Right cardiac atrium (tissue), 5 donors: ENCODE measurements around the gene MFRP. TPM values are rescaled to one million over a fixed set of nuclear protein-coding genes. Genes with fewer than 3 reads are reported as not detected.

Experiments used
- ATAC-seq, 2 donors: fragments of 200-7000 bp; cut with Tn5 transposase; one replicate each; pipeline versions ENCODE4 v1.8.0 to v1.9.1; 2020; ENCODE audit warnings: moderate library complexity in 2 of 2, mild to moderate bottlenecking in 1 of 2
- DNase-seq, 3 donors: peaks; one replicate each; pipeline ENCODE4 v3.0.0-alpha.2; 2020
- H3K27ac ChIP-seq: one replicate; pipeline ENCODE4 v1.5.1; 2013; ENCODE audit warnings: mild to moderate bottlenecking, low read length, control low read depth, moderate library complexity
- H3K27me3 ChIP-seq: one replicate; pipeline ENCODE4 v1.6.1; 2013; ENCODE audit not compliant: control insufficient read depth, insufficient read depth
- H3K4me1 ChIP-seq: one replicate; pipeline ENCODE4 v1.6.1; 2013; ENCODE audit warnings: low read length; ENCODE audit not compliant: control insufficient read depth, insufficient read depth
- H3K4me3 ChIP-seq: one replicate; pipeline ENCODE4 v1.5.1; 2013; ENCODE audit warnings: low read length, control low read depth
- H3K9me3 ChIP-seq: one replicate; pipeline ENCODE4 v1.6.1; 2013; ENCODE audit warnings: low read length; ENCODE audit not compliant: control insufficient read depth
- WGBS: extraction: QIAGEN DNeasy Blood & Tissue Kit; methylation state at CpG from one replicate; pipeline ENCODE4 v1.1.7; 2013; 5-methylcytosine and 5-hydroxymethylcytosine counted together
- intact Hi-C, 4 donors: fragments of 100-400 bp; cut with DNase I; formaldehyde crosslinking; loops; one replicate each; pipeline versions ENCODE4 v1.11.0 to v1.14.0; 2022 to 2023
- polyA plus RNA-seq: library from polyadenylated mRNA; stranded (reverse); fragments of 200-250 nt; gene quantifications from one replicate; pipeline ENCODE4 v1.2.3, GENCODE V29; 2013
- total RNA-seq, 4 donors: library from RNA; stranded (reverse); fragmentation: NEBNext Ultra II Directional; extraction: Animal tissue kit (Norgen Biotek cat#: 25700); gene quantifications; one replicate each; pipeline ENCODE4 v1.2.1, GENCODE V29; 2021
- donor health status: healthy with polysubstance abuse.
- donor health status: DM: no; HTN: yes; CAD: no.
- donor health status: DM: no; HTN: no; CAD: no.
- donor health status: DM: no; HTN: yes; CAD: no; lungs with severe emphysema.
- donor health status: DM: yes; HTN: yes; CAD: no.

MFRP gene
- total and polyA plus RNA-seq, 5 donors: 0.02 to 0.06 TPM; not detected in 3

- Histone ChIP-seq H3K4me3 (no peak overlapping the region), H3K27me3 (no peaks in the 10 kb centered on the region), H3K9me3 (no peaks in the 10 kb centered on the region), H3K27ac (peak overlapping the region; percentile 72), H3K4me1 (no peaks in the 10 kb centered on the region)
- ATAC-seq (peak; percentile 34 to 67), DNase-seq (peak in 2 of 3 donors; percentile 71 to 78)
- WGBS: 19% methylated on average over 4 of the region's 4 CpGs
- intact Hi-C loops: loop anchor here in 2 of 4 donors (10.0 kb wide), 1 partner anchor 122 kb away; no protein-coding TSS in a partner anchor
These were observed 6.4 kb upstream of the MFRP start for GRCh38 chr11:119352857-119353260.

DNA sequence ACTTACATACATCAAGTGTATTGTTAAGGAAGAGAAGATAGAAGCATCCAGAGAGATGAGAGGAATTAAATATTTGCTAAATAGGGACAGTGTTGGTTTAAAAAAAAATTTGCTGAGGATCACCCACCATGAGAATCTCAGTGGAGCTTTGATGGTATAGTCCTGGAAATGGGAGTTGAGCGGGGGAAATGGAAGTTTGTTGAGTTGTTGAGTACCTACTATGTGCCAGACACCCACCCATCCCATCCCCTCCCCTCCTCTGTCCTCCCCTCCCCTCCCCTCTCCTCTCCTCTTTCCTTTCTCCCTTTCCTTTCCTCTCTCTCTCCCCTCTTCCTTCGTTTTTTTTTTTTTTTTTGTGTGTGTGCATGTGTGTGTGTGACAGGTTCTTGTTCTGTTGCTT is 4.7 kb upstream of the MFRP start:
- no peaks in the 10 kb centered on the region for H3K9me3 ChIP-seq
- no peak overlapping the region for H3K4me3 ChIP-seq
- H3K4me1 ChIP-seq: no peaks in the 10 kb centered on the region
- 53% methylated on average over 2 of the region's 2 CpGs for WGBS
- ATAC-seq (no peak), DNase-seq (no peak)
- no peaks in the 10 kb centered on the region for H3K27me3 ChIP-seq
- intact Hi-C loops: loop anchor here in 2 of 4 donors (10.0 kb wide), 1 partner anchor 124 kb away; no protein-coding TSS in a partner anchor
- H3K27ac ChIP-seq: no peak overlapping the region

- Histone ChIP-seq H3K4me1 (no peaks in the 10 kb centered on the region), H3K27me3 (no peaks in the 10 kb centered on the region), H3K4me3 (no peak overlapping the region), H3K27ac (no peak overlapping the region), H3K9me3 (no peaks in the 10 kb centered on the region)
- DNase-seq: no peak
- intact Hi-C loops: loop anchor here in 2 of 4 donors (10.0 kb wide), 1 partner anchor 124 kb away; no protein-coding TSS in a partner anchor
- no peak for ATAC-seq
- WGBS: 86% methylated on average over 6 of the region's 6 CpGs
These were observed 3.8 kb upstream of the MFRP start for GRCh38 chr11:119350302-119350701.

DNA sequence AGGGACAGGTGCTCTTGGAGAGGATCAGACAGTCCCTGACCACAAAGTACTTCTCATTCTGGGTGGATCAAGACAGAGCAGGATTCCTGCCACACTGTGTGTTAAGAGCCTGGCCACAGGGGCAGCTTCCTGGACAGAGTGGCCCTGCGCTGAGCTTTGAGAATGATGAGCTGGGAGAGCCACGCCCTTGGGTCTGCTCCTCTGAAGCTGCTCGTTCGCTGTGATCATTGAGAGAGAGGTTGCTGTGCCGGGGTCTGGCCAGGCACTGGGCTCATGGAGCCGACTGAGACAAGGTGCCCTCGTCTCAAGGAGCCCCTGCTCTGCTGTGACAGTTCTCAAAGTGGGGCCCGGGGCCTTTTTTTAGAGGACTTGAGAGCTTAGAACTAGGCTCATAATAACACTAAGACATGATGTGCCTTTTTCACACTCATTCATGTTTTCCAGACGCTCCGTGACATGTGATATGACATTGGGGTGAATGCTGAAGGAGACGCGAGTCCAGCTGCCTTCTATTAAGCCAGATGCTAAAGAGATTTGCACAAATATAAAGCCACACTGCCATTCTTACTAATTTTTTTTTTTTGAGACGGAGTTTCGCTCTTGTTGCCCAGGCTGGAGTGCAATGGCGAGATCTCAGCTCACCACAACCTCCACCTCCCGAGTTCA is 1.6 kb upstream of the MFRP start:
- H3K4me1 ChIP-seq: no peaks in the 10 kb centered on the region
- no peak overlapping the region for H3K27ac ChIP-seq
- DNase-seq: no peak

DNA sequence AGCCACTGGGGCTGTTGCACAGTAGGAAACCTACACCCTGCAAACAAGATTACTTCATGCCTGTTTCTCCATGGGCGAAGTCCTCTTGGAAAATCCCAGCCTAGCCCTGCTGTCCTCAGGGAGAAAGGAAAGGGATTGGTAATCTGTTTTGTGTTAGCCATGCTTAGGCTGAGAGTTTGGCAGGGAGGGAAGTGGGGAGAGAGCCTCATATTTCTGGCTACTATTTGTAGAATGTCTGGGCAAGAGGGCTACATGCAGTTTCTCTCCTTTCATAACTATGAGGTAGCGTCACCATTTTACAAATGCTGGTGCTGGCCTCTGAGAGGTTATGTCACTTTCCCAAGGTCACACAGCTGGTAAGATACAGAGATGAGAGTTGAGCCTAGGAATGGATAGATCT is 737 bp upstream of the MFRP start:
- no peaks in the 10 kb centered on the region for H3K27me3 ChIP-seq
- no peaks in the 10 kb centered on the region for H3K9me3 ChIP-seq
- DNase-seq (no peak), ATAC-seq (no peak)
- intact Hi-C loops: no loop called here
- 67% methylated on average over 2 of the region's 2 CpGs for WGBS
- H3K4me3 ChIP-seq: no peak overlapping the region
- no peaks in the 10 kb centered on the region for H3K4me1 ChIP-seq
- no peak overlapping the region for H3K27ac ChIP-seq

More for the DNA sequence above, 1.6 kb upstream of the MFRP start:
- Histone ChIP-seq H3K4me3 (no peak overlapping the region), H3K9me3 (no peaks in the 10 kb centered on the region), H3K27me3 (no peaks in the 10 kb centered on the region)
- no peak for ATAC-seq
- WGBS: 78% methylated on average over 16 of the region's 16 CpGs
- intact Hi-C loops: no loop called here

DNA sequence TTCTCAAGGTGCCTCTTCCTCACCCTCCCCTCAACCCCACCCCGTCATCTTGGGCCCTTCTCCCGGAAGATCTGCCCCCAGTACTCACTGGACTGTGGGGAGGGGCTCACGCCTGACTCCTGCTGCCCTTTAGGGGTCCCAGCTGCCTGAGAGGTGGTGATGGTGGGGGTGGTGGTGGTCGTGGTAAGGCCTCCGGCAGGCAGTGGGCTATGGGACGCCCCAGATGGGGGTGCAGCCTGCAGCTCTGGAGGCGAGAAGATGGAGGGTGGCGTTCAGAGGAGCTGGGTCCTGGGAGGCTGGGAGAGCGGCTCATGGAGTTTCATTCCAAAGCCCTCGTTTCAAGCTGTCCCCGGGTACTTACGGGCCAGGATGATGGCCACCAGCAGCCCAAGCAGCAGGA is 820 bp downstream of the MFRP start:
- H3K27ac ChIP-seq: no peak overlapping the region
- WGBS: 92% methylated on average over 12 of the region's 12 CpGs

DNA sequence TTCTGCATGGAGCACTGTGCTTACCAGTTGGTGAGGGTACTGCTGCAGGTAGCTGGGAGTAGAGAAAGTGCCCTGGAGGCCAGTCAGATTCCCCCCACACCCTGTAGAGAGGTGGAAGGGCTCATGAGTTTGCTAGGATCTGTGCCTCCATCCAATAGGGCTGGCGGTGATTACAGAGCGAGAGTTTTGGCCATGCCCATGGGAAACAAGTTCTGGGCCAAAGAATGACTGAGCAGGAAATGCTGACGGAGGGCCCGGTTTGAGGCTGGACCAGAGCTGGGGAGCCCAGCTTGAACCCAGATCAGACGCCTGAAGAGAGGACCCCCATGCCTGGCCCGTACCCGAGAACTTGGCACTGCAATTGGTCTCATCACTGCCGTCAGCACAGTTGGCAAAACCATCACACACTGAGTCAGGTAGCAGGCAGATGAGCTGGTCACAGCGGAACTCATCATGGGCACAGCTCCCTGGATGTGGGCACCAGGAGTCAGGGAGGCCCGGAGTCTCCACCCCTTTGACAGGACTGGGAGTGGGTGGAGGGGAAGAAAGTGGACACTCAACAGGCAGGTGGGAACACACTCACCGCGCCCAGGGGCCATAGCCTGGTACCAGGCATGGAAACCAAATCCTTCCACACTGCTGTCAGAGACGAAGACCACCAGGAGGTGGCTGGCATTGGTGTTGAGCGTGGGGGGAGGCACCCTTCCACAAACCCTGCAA is 2.1 kb downstream of the MFRP start:
- 70% methylated on average over 14 of the region's 14 CpGs for WGBS
- Histone ChIP-seq H3K27ac (no peak overlapping the region), H3K9me3 (no peaks in the 10 kb centered on the region), H3K4me1 (peaks cover 8% of the 10 kb centered on the region), H3K4me3 (no peak overlapping the region), H3K27me3 (no peaks in the 10 kb centered on the region)
- intact Hi-C loops: no loop called here
- DNase-seq (no peak), ATAC-seq (no peak)

More for the DNA sequence above, 820 bp downstream of the MFRP start:
- DNase-seq (no peak), ATAC-seq (no peak)
- H3K27me3 ChIP-seq: no peaks in the 10 kb centered on the region
- intact Hi-C loops: no loop called here
- H3K4me1 ChIP-seq: peaks cover 8% of the 10 kb centered on the region
- no peak overlapping the region for H3K4me3 ChIP-seq
- H3K9me3 ChIP-seq: no peaks in the 10 kb centered on the region

DNA sequence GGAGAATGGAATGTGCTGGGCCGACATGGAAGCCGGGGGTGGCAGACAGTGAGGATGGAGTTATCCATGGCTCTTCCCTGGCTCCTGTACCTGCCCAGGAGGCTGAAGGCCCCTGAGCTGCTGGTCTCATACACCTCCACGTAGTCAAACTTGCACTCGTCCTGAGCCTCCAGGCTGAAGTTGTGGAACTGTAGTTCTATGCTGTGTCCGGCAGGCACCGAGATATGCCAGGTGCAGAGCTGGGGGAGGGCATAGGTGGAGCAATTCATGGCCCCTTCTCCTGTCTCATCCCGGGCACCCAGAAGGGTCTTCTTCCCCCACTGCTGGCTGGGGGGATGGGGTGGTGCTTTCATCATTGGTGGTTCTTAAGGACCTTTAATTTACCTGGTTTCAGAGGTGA is 2.8 kb downstream of the MFRP start:
- Histone ChIP-seq H3K27me3 (no peaks in the 10 kb centered on the region), H3K4me3 (no peak overlapping the region), H3K9me3 (no peaks in the 10 kb centered on the region), H3K4me1 (peaks cover 14% of the 10 kb centered on the region), H3K27ac (no peak overlapping the region)
- intact Hi-C loops: no loop called here
- no peak for ATAC-seq
- no peak for DNase-seq
- WGBS: 90% methylated on average over 7 of the region's 7 CpGs

DNA sequence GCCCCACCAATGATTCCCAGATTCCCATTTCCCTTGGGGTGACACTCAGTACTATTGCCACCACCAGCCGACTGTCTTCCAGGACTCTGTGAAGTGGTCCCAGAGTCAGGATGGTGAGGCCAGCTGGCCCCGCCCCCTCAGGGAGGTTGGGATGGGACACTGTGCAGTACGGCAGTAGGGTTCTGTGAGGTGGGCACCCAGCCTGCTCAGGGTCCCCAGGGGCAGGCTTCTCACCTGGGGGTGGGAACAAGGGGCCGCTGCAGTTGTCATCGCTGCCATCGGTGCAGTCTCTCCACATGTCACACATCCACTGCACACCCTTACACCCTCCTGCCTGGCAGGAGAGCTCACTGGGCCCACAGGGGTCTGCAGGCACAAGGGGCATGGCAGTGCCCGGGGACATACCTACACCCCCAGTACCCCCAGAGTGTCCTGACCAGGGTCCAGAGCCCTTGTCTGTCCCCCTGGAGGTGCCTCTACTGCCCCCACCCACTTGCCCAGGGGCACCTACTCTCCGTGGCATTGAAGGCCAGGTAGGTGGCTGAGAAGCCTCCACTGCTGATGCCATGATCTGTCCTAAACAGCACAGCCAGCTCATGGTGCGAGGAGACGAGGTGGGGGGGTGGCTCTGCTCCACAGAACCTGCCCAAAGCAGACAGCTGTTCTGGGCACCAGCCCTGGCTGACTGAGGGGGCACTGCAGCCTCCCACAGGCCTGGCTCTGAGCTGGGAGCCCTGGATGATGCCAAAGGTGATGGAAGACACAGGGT is 4.0 kb downstream of the MFRP start:
- Histone ChIP-seq H3K9me3 (no peaks in the 10 kb centered on the region), H3K27ac (no peak overlapping the region), H3K4me1 (peaks cover 14% of the 10 kb centered on the region), H3K4me3 (no peak overlapping the region), H3K27me3 (no peaks in the 10 kb centered on the region)
- WGBS: 82% methylated on average over 10 of the region's 10 CpGs
- ATAC-seq (no peak), DNase-seq (peak in 1 of 3 donors; percentile 63)
- intact Hi-C loops: no loop called here

DNA sequence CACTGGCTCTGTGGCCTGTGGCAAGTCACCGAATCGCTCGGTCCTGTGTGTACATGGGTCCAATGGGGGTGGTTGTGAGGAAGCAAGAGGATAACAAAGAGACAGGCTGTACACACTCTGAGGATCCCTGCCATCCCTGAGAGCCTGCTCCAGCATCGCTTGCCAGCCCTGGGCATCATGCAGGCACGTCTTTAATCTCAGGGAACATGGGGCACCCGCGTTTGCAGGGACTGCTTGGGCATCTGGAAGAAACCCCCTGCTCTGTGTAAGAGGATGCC is 4.5 kb downstream of the MFRP start:
- ATAC-seq: no peak
- Histone ChIP-seq H3K27ac (no peak overlapping the region), H3K27me3 (no peaks in the 10 kb centered on the region), H3K4me1 (peaks cover 14% of the 10 kb centered on the region), H3K4me3 (no peak overlapping the region), H3K9me3 (no peaks in the 10 kb centered on the region)
- intact Hi-C loops: no loop called here
- no peak for DNase-seq
- WGBS: 81% methylated on average over 7 of the region's 7 CpGs
